AG09319 (cell line): ENCODE results near the gene RAE1.
"Not testable (repeated sequence)": the region's sequence is repeated elsewhere in the genome, so short reads cannot be mapped to it uniquely, and the experiment has no call there.

ENCODE experiments used
- DNase-seq: peaks from one replicate; pipeline ENCODE4 v3.0.0-alpha.2; 2010; ENCODE audit warnings: low read depth; ENCODE audit errors: extremely low read depth
- CTCF ChIP-seq: IDR thresholded peaks from 2 replicates; pipeline ENCODE4 v1.5.1; 2011; ENCODE audit warnings: low read depth, mild to moderate bottlenecking, inconsistent platforms, low read length, moderate library complexity

Gene RAE1

GRCh38 chr20:57414867-57415592 is 64.0 kb downstream of the RAE1 start:
- no peak for TF ChIP-seq CTCF
- DNase-seq, result no peak

GRCh38 chr20:57415771-57416170 is 64.7 kb downstream of the RAE1 start:
- no peak for TF ChIP-seq CTCF
- DNase-seq, result no peak

GRCh38 chr20:57416296-57417022 is 65.4 kb downstream of the RAE1 start:
- TF ChIP-seq CTCF, result no peak
- DNase-seq, result no peak

GRCh38 chr20:57417051-57417689 is 66.1 kb downstream of the RAE1 start:
- DNase-seq, result no peak
- no peak for TF ChIP-seq CTCF

- no peak for TF ChIP-seq CTCF
- DNase-seq, result no peak
Measured at GRCh38 chr20:57417830-57418780, 67.0 kb downstream of the RAE1 start.

- not testable (repeated sequence) for DNase-seq
Measured at GRCh38 chr20:57419479-57419878, 68.4 kb downstream of the RAE1 start.

GRCh38 chr20:57420571-57421252 is 69.7 kb downstream of the RAE1 start:
- DNase-seq, result no peak
- TF ChIP-seq CTCF, result no peak
